Left lung (tissue), 10 donors: ENCODE data around the gene CTSK. TPM values are rescaled to one million over a fixed set of nuclear protein-coding genes. Genes with fewer than 3 reads are reported as not detected.
A peak's percentile ranks its signal among the peaks of the same experiment; 100 is the strongest.

Experiments used
- ATAC-seq: fragments of 200-7000 bp; cut with Tn5 transposase; one replicate; pipeline ENCODE4 v1.9.1; 2020; ENCODE audit warnings: moderate library complexity
- DNase-seq, 4 donors: peaks; one replicate each; pipeline ENCODE4 v3.0.0-alpha.2; 2013 to 2020
- H3K27ac ChIP-seq, 2 donors: fragments of 200-600 bp; sonication (generic) in 1 of 2; one replicate each; pipeline versions ENCODE4 v1.5.0 to v1.8.0; 2020 to 2021
- H3K27me3 ChIP-seq, 2 donors: fragments of 200-600 bp; sonication (generic) in 1 of 2; one replicate each; pipeline versions ENCODE4 v1.5.0 to v1.8.0; 2020 to 2021
- H3K36me3 ChIP-seq, 2 donors: fragments of 200-600 bp; sonication (generic) in 1 of 2; one replicate each; pipeline versions ENCODE4 v1.5.0 to v1.8.0; 2020 to 2021
- H3K4me1 ChIP-seq, 2 donors: fragments of 200-600 bp; one replicate each; pipeline ENCODE4 v1.8.0; 2021
- H3K4me3 ChIP-seq, 2 donors: fragments of 200-600 bp; sonication (generic) in 1 of 2; one replicate each; pipeline versions ENCODE4 v1.5.0 to v1.8.0; 2020 to 2021; ENCODE audit warnings: mild to moderate bottlenecking in 1 of 2
- H3K9me3 ChIP-seq, 2 donors: fragments of 200-600 bp; sonication (generic) in 1 of 2; one replicate each; pipeline versions ENCODE4 v1.5.0 to v1.8.0; 2020 to 2021
- intact Hi-C, 2 donors: fragments of 100-400 bp; cut with DNase I; formaldehyde crosslinking; loops; one replicate each; pipeline versions ENCODE4 v1.11.2 to v1.14.2; 2022
- polyA plus RNA-seq, 6 donors: library from polyadenylated mRNA; unstranded; fragments of 120-200 nt; gene quantifications; one replicate each; pipeline ENCODE4 v1.2.1, GENCODE V29; 2013; ENCODE audit not compliant: insufficient read length in 6 of 6
- total RNA-seq, 2 donors: library from RNA; stranded (reverse); fragmentation: NEBNext Ultra II Directional; extraction: Animal tissue kit (Norgen Biotek cat#: 25700); gene quantifications; one replicate each; pipeline ENCODE4 v1.2.1, GENCODE V29; 2021
- TF ChIP-seq, protein P1 (sequence below), 2 donors: fragments of 200-600 bp; sonication (generic) in 1 of 2; IDR thresholded peaks; one replicate each; pipeline versions ENCODE4 v1.5.0 to v1.8.0; 2021; ENCODE audit warnings: antibody characterized with exemption in 2 of 2
- donor health status: DM: no; HTN: yes; CAD: no.
- donor health status: DM: no; HTN: no; CAD: no.

The CTSK gene
- total and polyA plus RNA-seq, 8 donors, result 19.9 to 54.5 (median 36.0) TPM

- H3K27me3 ChIP-seq, result no peaks in the 10 kb centered on the region
- H3K4me1 ChIP-seq, result peaks cover 0 to 4% of the 10 kb centered on the region in 2 donors
- peaks cover 0 to 98% of the 10 kb centered on the region in 2 donors for H3K36me3 ChIP-seq
- no peak for ATAC-seq
- intact Hi-C loops, result no loop called here
- no peak overlapping the region for H3K4me3 ChIP-seq
- TF ChIP-seq, protein P1, sequence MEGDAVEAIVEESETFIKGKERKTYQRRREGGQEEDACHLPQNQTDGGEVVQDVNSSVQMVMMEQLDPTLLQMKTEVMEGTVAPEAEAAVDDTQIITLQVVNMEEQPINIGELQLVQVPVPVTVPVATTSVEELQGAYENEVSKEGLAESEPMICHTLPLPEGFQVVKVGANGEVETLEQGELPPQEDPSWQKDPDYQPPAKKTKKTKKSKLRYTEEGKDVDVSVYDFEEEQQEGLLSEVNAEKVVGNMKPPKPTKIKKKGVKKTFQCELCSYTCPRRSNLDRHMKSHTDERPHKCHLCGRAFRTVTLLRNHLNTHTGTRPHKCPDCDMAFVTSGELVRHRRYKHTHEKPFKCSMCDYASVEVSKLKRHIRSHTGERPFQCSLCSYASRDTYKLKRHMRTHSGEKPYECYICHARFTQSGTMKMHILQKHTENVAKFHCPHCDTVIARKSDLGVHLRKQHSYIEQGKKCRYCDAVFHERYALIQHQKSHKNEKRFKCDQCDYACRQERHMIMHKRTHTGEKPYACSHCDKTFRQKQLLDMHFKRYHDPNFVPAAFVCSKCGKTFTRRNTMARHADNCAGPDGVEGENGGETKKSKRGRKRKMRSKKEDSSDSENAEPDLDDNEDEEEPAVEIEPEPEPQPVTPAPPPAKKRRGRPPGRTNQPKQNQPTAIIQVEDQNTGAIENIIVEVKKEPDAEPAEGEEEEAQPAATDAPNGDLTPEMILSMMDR (IDR thresholded peaks at IDR 0.05), result no peak
- no peak overlapping the region for H3K27ac ChIP-seq
- H3K9me3 ChIP-seq, result no peaks in the 10 kb centered on the region
- no peak for DNase-seq
Observed at GRCh38 chr1:150749720-150750311, 58.2 kb downstream of the CTSK start.

GRCh38 chr1:150748878-150749719 is 59.0 kb downstream of the CTSK start:
- TF ChIP-seq, protein P1 (IDR thresholded peaks at IDR 0.05), result no peak
- intact Hi-C loops, result no loop called here
- Histone ChIP-seq H3K9me3 (no peaks in the 10 kb centered on the region), H3K4me1 (peaks cover 0 to 4% of the 10 kb centered on the region in 2 donors), H3K27ac (peak overlapping the region in 1 of 2 donors; percentile 5), H3K36me3 (peaks cover 0 to 94% of the 10 kb centered on the region in 2 donors), H3K4me3 (no peak overlapping the region), H3K27me3 (no peaks in the 10 kb centered on the region)
- DNase-seq, result no peak
- ATAC-seq, result no peak

Other genes with a start within 250 kb of the CTSK start
- gene MCL1, start 228.7 kb downstream of the CTSK start, total RNA-seq, result 100 to 1,000 TPM; 266 to 280 TPM
- gene MCL1, start 228.7 kb downstream of the CTSK start, polyA plus RNA-seq, result 100 to 1,000 TPM; 114 to 260 (median 173) TPM
- gene ENSA, start 178.6 kb downstream of the CTSK start, total RNA-seq, result 100 to 1,000 TPM; 181 to 199 TPM
- 100 to 1,000 TPM; 180 to 218 (median 210) TPM for gene ENSA, start 178.6 kb downstream of the CTSK start, polyA plus RNA-seq
- 10 to 100 TPM; 28.1 to 38.2 TPM for gene GOLPH3L, start 111.1 kb downstream of the CTSK start, total RNA-seq
- 10 to 100 TPM; 34.3 to 41.7 (median 39.6) TPM for gene GOLPH3L, start 111.1 kb downstream of the CTSK start, polyA plus RNA-seq
- 1 to 10 TPM in 1 of 2 donors, under 1 TPM in 1; 0.38 to 2.5 TPM for gene HORMAD1, start 87.4 kb downstream of the CTSK start, total RNA-seq
- under 1 TPM in 3 of 6 donors, not detected in 3; 0.15 to 0.38 (median 0.17) TPM for gene HORMAD1, start 87.4 kb downstream of the CTSK start, polyA plus RNA-seq
- 100 to 1,000 TPM; 320 to 473 TPM for gene CTSS, start 42.5 kb downstream of the CTSK start, total RNA-seq
- 10 to 100 TPM; 21.1 to 32.6 (median 27.1) TPM for gene CTSS, start 42.5 kb downstream of the CTSK start, polyA plus RNA-seq
- 10 to 100 TPM; 42.9 to 49.8 TPM for gene ARNT, start 68.3 kb upstream of the CTSK start, total RNA-seq
- gene ARNT, start 68.3 kb upstream of the CTSK start, polyA plus RNA-seq, result 10 to 100 TPM; 75.9 to 88.0 (median 79.7) TPM
- gene CTXND2, start 78.9 kb upstream of the CTSK start, total RNA-seq, result not detected
- under 1 TPM in 1 of 6 donors, not detected in 5; 0.15 TPM for gene CTXND2, start 78.9 kb upstream of the CTSK start, polyA plus RNA-seq
- gene SETDB1, start 118.1 kb upstream of the CTSK start, total RNA-seq, result 10 to 100 TPM; 33.1 to 49.7 TPM
- 10 to 100 TPM; 83.6 to 96.6 (median 91.9) TPM for gene SETDB1, start 118.1 kb upstream of the CTSK start, polyA plus RNA-seq
- 100 to 1,000 TPM; 325 to 359 TPM for gene CERS2, start 166.6 kb upstream of the CTSK start, total RNA-seq
- 100 to 1,000 TPM; 213 to 272 (median 251) TPM for gene CERS2, start 166.6 kb upstream of the CTSK start, polyA plus RNA-seq
- 1 to 10 TPM; 1.1 to 2.4 TPM for gene ANXA9, start 174.0 kb upstream of the CTSK start, total RNA-seq
- gene ANXA9, start 174.0 kb upstream of the CTSK start, polyA plus RNA-seq, result 10 to 100 TPM in 4 of 6 donors, 1 to 10 TPM in 2; 9.8 to 11.1 (median 10.2) TPM
- 10 to 100 TPM; 26.0 to 32.9 TPM for gene MINDY1, start 198.6 kb upstream of the CTSK start, total RNA-seq
- gene MINDY1, start 198.6 kb upstream of the CTSK start, polyA plus RNA-seq, result 10 to 100 TPM; 42.4 to 53.8 (median 47.4) TPM
- 10 to 100 TPM; 15.1 to 18.1 TPM for gene PRUNE1, start 200.2 kb upstream of the CTSK start, total RNA-seq
- 10 to 100 TPM; 38.4 to 42.7 (median 38.8) TPM for gene PRUNE1, start 200.2 kb upstream of the CTSK start, polyA plus RNA-seq
- 1 to 10 TPM; 3.5 to 5.9 TPM for gene BNIPL, start 228.3 kb upstream of the CTSK start, total RNA-seq
- gene BNIPL, start 228.3 kb upstream of the CTSK start, polyA plus RNA-seq, result 10 to 100 TPM in 2 of 6 donors, 1 to 10 TPM in 4; 5.2 to 11.6 (median 9.4) TPM
- gene C1orf56, start 239.5 kb upstream of the CTSK start, total RNA-seq, result 1 to 10 TPM; 3.9 to 6.1 TPM
- 10 to 100 TPM in 3 of 6 donors, 1 to 10 TPM in 3; 8.6 to 11.2 (median 9.9) TPM for gene C1orf56, start 239.5 kb upstream of the CTSK start, polyA plus RNA-seq